Fibroblast of the conjunctiva (primary cell): ENCODE results near the gene RMP24.
A peak's percentile ranks its signal among the peaks of the same experiment; 100 is the strongest.
"Not testable (repeated sequence)": the region's sequence is repeated elsewhere in the genome, so short reads cannot be mapped to it uniquely, and the experiment has no call there.

ENCODE experiments used
- DNase-seq: peaks from one replicate; pipeline ENCODE4 v3.0.0-alpha.2; 2010; ENCODE audit warnings: low read depth

The RMP24 gene

GRCh38 chr18:35972197-35973000 lies at the start of gene RMP24:
TSS of gene RMP24 (plus strand) at chr18:35972679.
- DNase-seq, result peak; percentile 89

DNA sequence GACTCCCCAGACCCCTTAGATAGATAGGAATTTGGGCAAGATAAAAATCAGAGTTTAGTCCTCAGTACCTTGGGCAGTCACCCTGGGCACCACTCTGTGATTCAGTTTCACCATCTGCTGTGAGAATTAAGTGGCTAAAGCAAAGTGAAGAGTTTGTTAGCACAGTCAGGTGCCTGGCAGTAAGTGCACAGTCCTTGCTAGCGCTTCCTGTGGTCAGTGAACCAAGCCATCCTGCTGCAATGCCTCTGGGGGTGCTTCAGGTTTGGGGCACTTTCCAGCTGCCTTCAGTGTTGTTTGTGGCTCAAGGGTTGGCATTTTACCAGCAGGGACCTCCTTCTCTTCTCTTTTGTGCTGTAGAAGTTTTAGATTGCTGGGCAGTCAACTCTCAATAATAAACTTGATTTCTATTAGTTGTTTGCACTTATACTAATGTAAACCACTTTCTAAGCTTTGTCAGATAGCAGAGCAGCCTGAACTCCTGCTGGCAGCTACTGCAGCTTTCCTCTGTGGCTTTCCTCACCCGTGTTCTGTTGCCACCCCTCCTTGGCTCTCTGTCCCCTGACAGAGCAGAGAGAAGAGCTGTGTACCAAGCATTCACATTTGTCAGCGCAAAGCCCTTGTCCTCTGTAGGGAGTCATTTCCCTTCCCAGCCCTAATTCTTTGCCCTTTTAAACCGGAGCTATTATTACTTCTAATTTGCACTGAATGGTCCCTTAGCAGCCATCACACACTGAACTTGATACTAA lies 48.4 kb upstream of the RMP24 start:
- DNase-seq, result no peak

DNA sequence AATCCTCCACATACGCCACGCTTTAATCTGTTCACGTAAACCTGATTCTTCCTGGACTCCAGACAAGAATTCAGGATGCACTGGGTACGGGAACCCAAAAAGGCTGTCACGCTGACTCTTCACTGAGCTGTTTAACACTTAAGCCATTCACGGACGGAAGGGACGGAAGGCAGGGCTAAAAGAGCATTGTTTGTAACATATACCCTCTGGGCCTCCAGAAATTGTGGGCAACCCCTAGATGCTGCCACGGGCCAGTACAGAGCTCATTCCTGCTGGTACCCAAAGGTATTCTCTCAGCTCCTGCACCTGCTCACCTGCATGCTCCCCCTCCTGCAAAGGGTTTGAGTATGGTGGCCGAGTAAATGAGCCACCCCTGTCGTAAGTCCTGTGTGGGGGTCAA lies 45.6 kb upstream of the RMP24 start:
- DNase-seq, result no peak

DNA sequence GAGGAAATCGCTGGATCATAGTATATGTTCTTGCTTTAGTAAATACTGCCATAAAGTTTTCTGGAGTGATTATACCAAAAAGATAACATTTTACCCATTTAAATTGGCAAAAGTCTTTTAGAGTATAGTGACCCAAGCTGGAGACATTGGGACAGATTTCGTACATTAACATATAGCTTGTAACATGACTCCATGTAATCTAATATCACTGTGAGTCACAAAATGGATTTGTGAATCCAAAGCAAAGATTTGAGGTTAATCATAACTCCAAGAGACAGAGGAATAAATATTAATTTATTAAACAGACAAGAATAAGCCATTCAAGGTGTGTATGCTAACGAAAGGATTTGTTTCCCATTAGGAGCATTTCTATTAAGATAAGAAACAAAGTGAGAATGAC lies 45.0 kb upstream of the RMP24 start:
- DNase-seq, result no peak

- no peak for DNase-seq
Measured at GRCh38 chr18:35933982-35934381, 38.5 kb upstream of the RMP24 start.

DNA sequence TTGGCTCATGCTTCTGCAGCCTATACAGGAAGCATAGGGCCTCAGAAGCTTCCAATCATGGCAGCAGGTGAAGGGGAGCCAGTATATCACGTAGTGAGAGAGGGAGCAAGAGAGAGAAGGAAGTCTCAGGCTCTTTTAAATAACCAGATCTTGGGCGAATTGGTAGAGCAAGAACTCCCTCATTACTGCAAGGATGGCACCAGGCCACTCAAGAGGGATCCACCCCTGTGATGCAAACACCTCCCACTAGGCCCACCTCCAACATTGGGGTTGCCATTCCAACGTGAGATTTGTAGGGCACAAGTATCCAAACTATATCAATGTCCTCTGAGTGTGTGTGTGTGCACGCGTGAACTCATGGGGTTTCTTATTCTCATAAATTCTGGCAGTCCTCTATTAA lies 37.6 kb upstream of the RMP24 start:
- no peak for DNase-seq

GRCh38 chr18:35935805-35936204 lies 36.7 kb upstream of the RMP24 start:
- no peak for DNase-seq

- no peak for DNase-seq
Measured at GRCh38 chr18:35936951-35937350, 35.5 kb upstream of the RMP24 start.

DNA sequence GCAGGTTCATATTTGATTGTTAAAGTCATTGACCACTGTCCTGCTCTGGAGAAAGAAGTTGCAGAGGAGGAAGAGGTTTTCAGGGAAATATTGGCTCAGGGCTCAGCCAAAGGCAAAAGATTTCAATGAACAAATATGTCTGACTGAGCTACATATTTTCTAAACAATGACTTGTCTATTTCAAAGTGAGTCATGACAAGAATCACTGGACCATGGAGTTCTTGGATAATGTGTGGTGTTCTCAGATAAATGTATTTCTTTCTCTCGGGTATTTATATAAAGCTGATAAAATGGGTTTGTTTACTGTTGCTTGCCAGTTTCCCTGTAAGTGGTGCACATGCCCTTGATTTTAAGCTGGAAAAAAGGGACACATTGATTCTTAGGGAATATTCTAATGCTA lies 34.3 kb upstream of the RMP24 start:
- DNase-seq, result no peak

DNA sequence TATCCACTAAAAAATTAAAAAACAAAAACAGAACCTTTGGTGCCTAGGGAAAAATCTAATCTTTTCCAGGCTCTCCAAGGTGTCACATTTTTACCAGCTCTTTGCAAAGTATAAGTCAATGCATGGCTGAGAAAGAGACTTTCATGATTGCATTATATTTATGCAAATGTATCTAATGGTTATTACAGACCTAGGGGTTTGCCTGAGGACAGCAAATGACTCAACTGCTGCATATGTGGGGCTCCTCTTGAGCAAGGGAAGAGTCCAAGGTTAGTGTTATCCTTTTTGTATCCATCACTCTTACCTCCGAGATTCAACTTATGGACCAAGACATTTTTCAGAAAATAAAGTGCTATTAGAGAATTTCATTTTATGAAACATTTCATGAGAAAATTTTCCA lies 33.9 kb upstream of the RMP24 start:
- DNase-seq, result no peak

GRCh38 chr18:35939138-35939537 lies 33.3 kb upstream of the RMP24 start:
- DNase-seq, result no peak

GRCh38 chr18:35941299-35941698 lies 31.2 kb upstream of the RMP24 start:
- no peak for DNase-seq

DNA sequence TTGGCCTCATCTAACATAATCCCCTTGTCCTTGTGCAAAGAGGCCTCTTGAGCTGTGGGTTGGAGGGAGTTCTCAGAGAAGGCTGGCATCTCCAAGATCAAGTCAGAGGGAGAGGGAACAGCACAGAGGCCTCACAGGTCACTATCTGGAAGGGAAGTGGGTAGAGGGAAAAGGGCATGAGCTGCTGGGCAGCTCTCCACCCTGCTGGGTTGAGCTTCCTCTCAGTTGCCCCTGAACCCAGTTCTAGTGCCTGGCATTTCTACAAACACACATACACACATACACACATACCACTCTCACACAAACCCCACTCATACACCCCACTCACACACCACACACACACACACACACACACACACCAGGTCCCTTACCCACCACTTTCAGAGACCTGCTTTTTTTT lies 30.3 kb upstream of the RMP24 start:
- no peak for DNase-seq

DNA sequence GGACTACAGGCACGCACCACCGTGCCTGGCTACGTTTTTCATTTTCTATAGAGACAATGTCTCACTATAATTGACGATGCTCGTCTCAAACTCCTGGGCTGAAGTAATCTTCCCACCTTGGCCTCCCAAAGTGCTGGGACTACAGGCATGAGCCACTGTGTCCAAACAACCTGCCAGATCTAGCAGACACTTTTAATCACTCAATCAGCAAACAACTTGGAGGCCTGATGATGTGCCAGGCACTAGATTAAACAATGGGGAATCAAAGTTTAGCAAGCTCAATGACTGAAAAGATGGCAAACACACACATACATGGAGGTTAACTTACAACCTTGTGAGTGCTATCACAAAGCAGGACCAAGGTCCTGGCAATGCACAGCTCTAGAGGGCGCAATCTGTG lies 29.8 kb upstream of the RMP24 start:
- no peak for DNase-seq

GRCh38 chr18:35948080-35948479 lies 24.4 kb upstream of the RMP24 start:
- DNase-seq, result no peak

DNA sequence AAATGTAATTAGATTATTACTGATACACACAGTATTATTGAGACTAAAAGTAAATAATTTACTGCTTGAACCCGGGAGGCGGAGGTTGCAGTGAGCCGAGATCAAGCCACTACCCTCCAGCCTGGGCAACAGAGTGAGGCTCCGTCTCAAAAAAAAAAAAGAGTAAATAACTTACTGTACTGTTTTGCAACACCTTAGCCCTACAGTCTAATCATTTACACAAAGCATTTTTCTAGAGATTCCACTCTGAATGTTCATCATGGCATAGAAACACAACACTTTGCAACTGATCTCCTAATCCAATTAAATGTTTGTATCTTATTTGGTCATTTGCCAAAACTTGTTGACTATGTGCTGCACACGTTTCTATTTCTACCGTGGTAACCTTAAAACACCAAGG lies 23.4 kb upstream of the RMP24 start:
- no peak for DNase-seq

DNA sequence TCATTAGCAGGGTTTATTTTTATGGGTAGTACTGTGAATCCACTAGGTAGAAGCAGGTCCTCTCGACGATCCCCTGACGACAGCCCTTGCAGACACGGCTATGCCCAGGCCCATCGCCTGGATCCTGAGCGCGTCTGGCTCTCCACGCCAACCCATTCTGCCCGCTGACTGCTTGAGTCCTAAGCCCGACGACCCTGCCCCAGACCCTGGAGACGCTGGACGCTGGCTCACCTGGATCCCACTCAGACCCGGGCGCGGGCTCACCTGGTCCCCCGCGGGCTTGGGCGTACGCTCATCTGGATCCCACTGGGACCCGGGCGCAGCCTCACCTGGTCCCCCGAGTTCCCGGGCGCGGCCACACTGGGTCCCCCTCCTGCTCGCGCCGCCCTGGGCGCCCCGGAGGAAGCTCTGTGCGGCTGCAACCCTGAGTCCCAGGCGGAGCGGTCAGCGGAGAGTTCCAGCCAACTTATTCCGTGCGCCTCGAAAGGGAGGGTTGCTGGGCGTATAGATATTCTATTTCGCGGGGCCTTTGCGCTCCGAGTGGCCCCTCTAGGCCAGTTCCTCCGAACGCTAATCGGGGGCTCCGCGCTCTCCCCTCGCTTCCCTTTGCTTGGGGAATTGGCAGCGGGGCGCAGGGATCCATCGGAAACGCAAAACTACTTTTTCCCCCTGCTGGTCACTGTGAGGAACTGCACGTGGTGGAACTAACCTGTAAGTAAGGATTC lies 22.4 kb upstream of the RMP24 start:
- peak; percentile 21 for DNase-seq

- no peak for DNase-seq
Measured at GRCh38 chr18:35950628-35950982, 21.9 kb upstream of the RMP24 start.

DNA sequence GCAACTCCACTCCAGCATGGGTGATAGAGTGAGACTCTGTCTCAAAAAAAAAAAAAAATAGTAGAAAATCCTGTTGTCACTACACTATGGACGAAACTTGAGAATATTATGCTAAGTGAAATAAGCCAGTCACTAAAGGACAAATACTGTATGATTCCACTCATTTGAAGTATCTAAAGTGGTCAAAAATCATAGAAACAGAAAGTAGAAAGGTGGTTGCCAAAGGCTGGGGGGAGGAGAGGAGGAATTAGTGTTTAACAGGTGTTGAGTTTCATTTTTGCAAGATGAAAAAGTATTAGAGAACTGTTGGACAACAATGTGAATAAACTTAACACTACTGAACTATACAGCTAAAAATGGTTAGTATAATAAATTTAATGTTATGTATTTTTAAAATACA lies 18.8 kb upstream of the RMP24 start:
- DNase-seq, result no peak

DNA sequence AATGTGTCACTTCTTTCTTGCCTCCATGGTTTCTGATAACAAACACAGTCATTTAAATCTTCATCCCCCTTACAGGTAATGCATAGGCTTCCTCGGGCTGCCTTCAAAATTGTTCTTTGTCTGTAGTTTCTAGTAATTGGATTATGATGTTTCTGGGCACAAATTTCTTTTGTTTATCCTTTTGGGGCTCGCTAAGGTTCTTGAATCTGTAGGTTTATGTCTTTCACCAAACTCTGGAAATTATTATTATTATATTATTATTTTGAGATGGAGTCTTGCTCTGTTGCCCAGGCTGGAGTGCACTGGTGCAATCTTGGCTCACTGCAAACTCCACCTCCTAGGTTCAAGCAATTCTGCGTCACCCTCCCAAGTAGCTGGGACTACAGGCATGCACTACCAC lies 16.3 kb upstream of the RMP24 start:
- no peak for DNase-seq

DNA sequence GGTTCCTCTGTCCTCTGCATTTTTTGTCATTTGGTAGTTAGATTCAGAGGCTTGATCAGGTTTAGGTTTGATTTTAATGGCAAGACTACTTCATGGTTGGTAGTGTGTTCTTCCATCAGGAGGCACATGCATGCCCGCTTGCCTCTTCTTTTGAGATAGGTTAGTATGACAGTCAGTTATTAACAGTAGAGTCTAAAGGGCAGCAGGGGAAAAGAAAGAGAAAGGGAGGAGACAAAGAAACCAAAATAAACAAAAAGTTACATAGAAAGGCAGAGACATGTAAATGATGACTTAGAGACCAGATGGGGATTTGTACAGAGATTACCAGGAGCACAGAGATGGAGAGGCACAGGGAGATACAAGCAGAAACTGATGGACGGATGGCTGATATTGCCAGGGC lies 10.2 kb upstream of the RMP24 start:
- no peak for DNase-seq

DNA sequence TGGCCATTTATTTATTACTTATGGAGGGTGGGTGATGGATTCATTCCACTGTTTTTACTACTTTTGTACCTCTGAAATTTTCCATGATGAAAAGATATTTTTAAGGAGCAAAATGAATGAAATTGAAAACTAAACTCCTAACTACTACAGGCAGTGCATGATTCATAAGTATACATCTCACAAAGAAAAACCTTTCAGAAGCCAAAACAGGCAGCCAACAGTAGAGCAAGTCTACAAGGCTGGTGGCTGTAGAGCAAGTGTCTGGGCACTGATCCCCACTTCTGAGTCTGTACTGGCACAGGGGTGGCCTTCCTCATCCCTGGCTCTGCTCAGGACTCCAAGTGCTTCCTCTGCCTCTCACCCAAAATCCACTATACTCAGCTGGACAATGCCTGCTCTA lies 8.2 kb upstream of the RMP24 start:
- DNase-seq, result no peak

DNA sequence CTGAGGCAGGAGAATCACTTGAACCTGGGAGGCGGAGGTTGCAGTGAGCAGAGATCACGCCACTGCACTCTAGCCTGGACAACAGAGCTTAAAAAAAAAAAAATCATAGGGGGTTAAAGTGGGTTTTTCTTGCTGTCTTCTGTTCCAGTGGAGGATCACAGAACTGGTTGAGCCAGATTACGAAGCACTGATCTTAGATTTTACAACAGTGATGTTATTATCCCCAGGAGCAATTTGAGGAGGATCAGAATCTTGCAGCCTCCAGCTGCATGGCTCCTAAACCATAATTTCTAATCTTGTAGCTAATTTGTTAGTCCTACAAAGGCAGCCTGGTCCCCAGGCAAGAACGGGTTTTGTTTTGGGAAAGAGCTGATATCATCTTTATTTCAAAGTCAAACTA lies 4.6 kb upstream of the RMP24 start:
- not testable (repeated sequence) for DNase-seq
